Activated CD4-positive, alpha-beta T cell treated with anti-CD3 and anti-CD28 coated beads, Interleukin-2, amount 50 U/mL, for 16 hours (primary cell): Measurements from ENCODE around the gene CERK.
"Not testable (repeated sequence)": the region's sequence is repeated elsewhere in the genome, so short reads cannot be mapped to it uniquely, and the experiment has no call there.

Experiments used
- DNase-seq: peaks from one replicate; pipeline ENCODE4 v3.0.0-alpha.2; 2020

Gene CERK

GRCh38 chr22:46638601-46639431 lies 99.2 kb downstream of the CERK start:
- DNase-seq = no peak

- DNase-seq = no peak
Measured at GRCh38 chr22:46637711-46638600, 100.1 kb downstream of the CERK start.

GRCh38 chr22:46636221-46637002 lies 101.6 kb downstream of the CERK start:
- no peak for DNase-seq

GRCh38 chr22:46635756-46636155 lies 102.3 kb downstream of the CERK start:
- DNase-seq = no peak

- DNase-seq = not testable (repeated sequence)
Measured at GRCh38 chr22:46634973-46635685, 102.9 kb downstream of the CERK start.
